IMR-90 (cell line): ENCODE results near the gene LRRFIP1.

Source experiments
- BHLHE40 ChIP-seq: fragments of 150-350 bp; IDR thresholded peaks from 2 replicates; pipeline ENCODE4 v1.6.1; 2016; ENCODE audit warnings: mild to moderate bottlenecking, low read depth, low read length
- CHD1 ChIP-seq: IDR thresholded peaks from 2 replicates; pipeline ENCODE4 v1.6.1; 2012; ENCODE audit warnings: low read depth, low read length, improper control_type of control experiment
- CTCF ChIP-seq: conservative IDR thresholded peaks from 2 replicates; pipeline ENCODE4 v1.5.1; 2012; ENCODE audit warnings: mild to moderate bottlenecking, low read depth, low read length, improper control_type of control experiment
- FOS ChIP-seq: fragments of 150-350 bp; IDR thresholded peaks from 2 replicates; pipeline ENCODE4 v1.6.1; 2016; ENCODE audit warnings: low read depth, low read length
- POLR2A ChIP-seq: IDR thresholded peaks from 2 replicates; pipeline ENCODE4 v1.6.1; 2012; ENCODE audit warnings: mild to moderate bottlenecking, low read depth, low read length
- SMC3 ChIP-seq: fragments of 150-350 bp; IDR thresholded peaks from 2 replicates; pipeline ENCODE4 v1.6.1; 2016; ENCODE audit warnings: low read depth, mild to moderate bottlenecking, antibody characterized with exemption, low read length, moderate library complexity

GRCh38 chr2:237651761-237652160 is 24.4 kb downstream of the LRRFIP1 start:
- TF ChIP-seq CTCF (no peak), POLR2A (no peak), SMC3 (no peak), BHLHE40 (no peak), FOS (no peak), CHD1 (no peak)
